ENCODE results near the gene HIPK2. TPM values are rescaled to one million over a fixed set of nuclear protein-coding genes. Genes with fewer than 3 reads are reported as not detected.

HIPK2 gene
- total RNA-seq, 1 donor from 2014 or later: 5.7 TPM

GRCh38 chr7:139694389-139694676 is 83.5 kb downstream of the HIPK2 start:
- H3K9me3 ChIP-seq (ENCODE audit: control insufficient read depth in 3 of 3, low read length in 3 of 3): no peaks in the 10 kb centered on the region
- H3K27ac ChIP-seq (ENCODE audit: low read depth, low read length): no peak overlapping the region
- H3K27me3 ChIP-seq (ENCODE audit: control insufficient read depth in 3 of 3, insufficient read depth in 3 of 3, low read length in 3 of 3): no peaks in the 10 kb centered on the region
- H3K4me3 ChIP-seq (ENCODE audit: low read length in 3 of 3): no peak overlapping the region
- no peak overlapping the region for H3K9ac ChIP-seq (ENCODE audit: low read depth in 1 of 3, low read length in 3 of 3)
- H3K4me1 ChIP-seq (ENCODE audit: control insufficient read depth in 3 of 3, insufficient read depth in 3 of 3, low read length in 3 of 3): peaks cover 16 to 36% (median 23%) of the 10 kb centered on the region in 3 donors
- H3K36me3 ChIP-seq (ENCODE audit: control insufficient read depth in 3 of 3, insufficient read depth in 3 of 3, low read length in 3 of 3): no peaks in the 10 kb centered on the region

DNA sequence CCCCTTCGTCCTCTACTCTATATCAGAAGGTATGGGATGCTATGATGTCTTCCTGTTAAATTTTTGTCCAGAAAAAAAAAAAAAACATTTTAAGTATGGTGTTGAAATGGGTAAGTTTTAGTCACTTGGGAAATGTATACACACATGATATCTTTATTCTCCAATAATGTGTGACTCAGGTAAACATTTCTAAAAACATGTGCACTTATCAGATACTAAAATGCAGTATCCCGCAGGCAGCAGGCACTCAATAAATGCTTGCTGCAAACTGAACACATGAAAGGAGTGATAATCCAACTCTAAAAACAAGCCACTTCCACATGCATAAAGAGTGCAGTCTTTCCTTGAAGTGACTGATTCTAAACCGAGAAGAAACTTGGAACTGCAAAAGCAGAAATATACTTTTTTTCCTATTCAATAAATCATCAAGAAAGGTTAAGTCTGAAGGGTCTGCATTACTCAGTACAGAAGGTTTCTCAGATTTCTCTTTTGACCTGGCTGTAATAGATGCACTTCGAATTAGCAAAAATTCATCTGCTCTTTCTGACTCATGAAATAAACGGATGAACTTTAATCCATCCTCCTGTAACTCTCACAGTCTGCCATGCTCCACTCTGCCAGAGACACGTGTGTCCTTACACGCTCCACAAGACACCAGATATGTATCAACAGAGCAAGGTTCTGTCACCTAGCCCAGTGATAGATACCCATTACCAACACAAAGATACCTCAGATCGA is 84.0 kb downstream of the HIPK2 start:
- Histone ChIP-seq H3K36me3 (ENCODE audit: control insufficient read depth in 3 of 3, insufficient read depth in 3 of 3, low read length in 3 of 3) (no peaks in the 10 kb centered on the region), H3K27ac (ENCODE audit: low read depth, low read length) (no peak overlapping the region), H3K9ac (ENCODE audit: low read depth in 1 of 3, low read length in 3 of 3) (no peak overlapping the region), H3K9me3 (ENCODE audit: control insufficient read depth in 3 of 3, low read length in 3 of 3) (no peaks in the 10 kb centered on the region), H3K4me1 (ENCODE audit: control insufficient read depth in 3 of 3, insufficient read depth in 3 of 3, low read length in 3 of 3) (peaks cover 16 to 33% (median 23%) of the 10 kb centered on the region in 3 donors), H3K4me3 (ENCODE audit: low read length in 3 of 3) (no peak overlapping the region), H3K27me3 (ENCODE audit: control insufficient read depth in 3 of 3, insufficient read depth in 3 of 3, low read length in 3 of 3) (no peaks in the 10 kb centered on the region)

- Histone ChIP-seq H3K4me3 (ENCODE audit: low read length in 3 of 3) (no peak overlapping the region), H3K4me1 (ENCODE audit: control insufficient read depth in 3 of 3, insufficient read depth in 3 of 3, low read length in 3 of 3) (peaks cover 16 to 37% (median 23%) of the 10 kb centered on the region in 3 donors), H3K9me3 (ENCODE audit: control insufficient read depth in 3 of 3, low read length in 3 of 3) (no peaks in the 10 kb centered on the region), H3K36me3 (ENCODE audit: control insufficient read depth in 3 of 3, insufficient read depth in 3 of 3, low read length in 3 of 3) (no peaks in the 10 kb centered on the region), H3K27ac (ENCODE audit: low read depth, low read length) (no peak overlapping the region), H3K9ac (ENCODE audit: low read depth in 1 of 3, low read length in 3 of 3) (no peak overlapping the region), H3K27me3 (ENCODE audit: control insufficient read depth in 3 of 3, insufficient read depth in 3 of 3, low read length in 3 of 3) (no peaks in the 10 kb centered on the region)
Observed at GRCh38 chr7:139692723-139693122, 85.1 kb downstream of the HIPK2 start.

GRCh38 chr7:139691253-139691781 is 86.5 kb downstream of the HIPK2 start:
- peak overlapping the region in 1 of 3 donors; percentile 29 for H3K4me3 ChIP-seq (ENCODE audit: low read length in 3 of 3)
- H3K27ac ChIP-seq (ENCODE audit: low read depth, low read length): peak overlapping the region; percentile 27
- no peaks in the 10 kb centered on the region for H3K36me3 ChIP-seq (ENCODE audit: control insufficient read depth in 3 of 3, insufficient read depth in 3 of 3, low read length in 3 of 3)
- no peaks in the 10 kb centered on the region for H3K9me3 ChIP-seq (ENCODE audit: control insufficient read depth in 3 of 3, low read length in 3 of 3)
- peaks cover 16 to 37% (median 23%) of the 10 kb centered on the region in 3 donors for H3K4me1 ChIP-seq (ENCODE audit: control insufficient read depth in 3 of 3, insufficient read depth in 3 of 3, low read length in 3 of 3)
- no peak overlapping the region for H3K9ac ChIP-seq (ENCODE audit: low read depth in 1 of 3, low read length in 3 of 3)
- H3K27me3 ChIP-seq (ENCODE audit: control insufficient read depth in 3 of 3, insufficient read depth in 3 of 3, low read length in 3 of 3): no peaks in the 10 kb centered on the region

GRCh38 chr7:139687980-139688632 is 89.7 kb downstream of the HIPK2 start:
- peaks cover 26 to 40% (median 30%) of the 10 kb centered on the region in 3 donors for H3K4me1 ChIP-seq (ENCODE audit: control insufficient read depth in 3 of 3, insufficient read depth in 3 of 3, low read length in 3 of 3)
- no peaks in the 10 kb centered on the region for H3K27me3 ChIP-seq (ENCODE audit: control insufficient read depth in 3 of 3, insufficient read depth in 3 of 3, low read length in 3 of 3)
- H3K9me3 ChIP-seq (ENCODE audit: control insufficient read depth in 3 of 3, low read length in 3 of 3): no peaks in the 10 kb centered on the region
- H3K4me3 ChIP-seq (ENCODE audit: low read length in 3 of 3): no peak overlapping the region
- H3K27ac ChIP-seq (ENCODE audit: low read depth, low read length): no peak overlapping the region
- no peak overlapping the region for H3K9ac ChIP-seq (ENCODE audit: low read depth in 1 of 3, low read length in 3 of 3)
- H3K36me3 ChIP-seq (ENCODE audit: control insufficient read depth in 3 of 3, insufficient read depth in 3 of 3, low read length in 3 of 3): no peaks in the 10 kb centered on the region

- H3K4me3 ChIP-seq (ENCODE audit: low read length in 3 of 3): no peak overlapping the region
- peaks cover 28 to 40% (median 31%) of the 10 kb centered on the region in 3 donors for H3K4me1 ChIP-seq (ENCODE audit: control insufficient read depth in 3 of 3, insufficient read depth in 3 of 3, low read length in 3 of 3)
- H3K9me3 ChIP-seq (ENCODE audit: control insufficient read depth in 3 of 3, low read length in 3 of 3): no peaks in the 10 kb centered on the region
- no peaks in the 10 kb centered on the region for H3K27me3 ChIP-seq (ENCODE audit: control insufficient read depth in 3 of 3, insufficient read depth in 3 of 3, low read length in 3 of 3)
- no peaks in the 10 kb centered on the region for H3K36me3 ChIP-seq (ENCODE audit: control insufficient read depth in 3 of 3, insufficient read depth in 3 of 3, low read length in 3 of 3)
- H3K9ac ChIP-seq (ENCODE audit: low read depth in 1 of 3, low read length in 3 of 3): no peak overlapping the region
- no peak overlapping the region for H3K27ac ChIP-seq (ENCODE audit: low read depth, low read length)
Observed at GRCh38 chr7:139687211-139687954, 90.4 kb downstream of the HIPK2 start.

- Histone ChIP-seq H3K27me3 (ENCODE audit: control insufficient read depth in 3 of 3, insufficient read depth in 3 of 3, low read length in 3 of 3) (no peaks in the 10 kb centered on the region), H3K9ac (ENCODE audit: low read depth in 1 of 3, low read length in 3 of 3) (peak overlapping the region; percentile 16 to 46 (median 18)), H3K4me3 (ENCODE audit: low read length in 3 of 3) (no peak overlapping the region), H3K4me1 (ENCODE audit: control insufficient read depth in 3 of 3, insufficient read depth in 3 of 3, low read length in 3 of 3) (peaks cover 33 to 46% (median 38%) of the 10 kb centered on the region in 3 donors), H3K27ac (ENCODE audit: low read depth, low read length) (peak overlapping the region; percentile 68), H3K9me3 (ENCODE audit: control insufficient read depth in 3 of 3, low read length in 3 of 3) (no peaks in the 10 kb centered on the region), H3K36me3 (ENCODE audit: control insufficient read depth in 3 of 3, insufficient read depth in 3 of 3, low read length in 3 of 3) (no peaks in the 10 kb centered on the region)
Observed at GRCh38 chr7:139683137-139683921, 94.5 kb downstream of the HIPK2 start.

DNA sequence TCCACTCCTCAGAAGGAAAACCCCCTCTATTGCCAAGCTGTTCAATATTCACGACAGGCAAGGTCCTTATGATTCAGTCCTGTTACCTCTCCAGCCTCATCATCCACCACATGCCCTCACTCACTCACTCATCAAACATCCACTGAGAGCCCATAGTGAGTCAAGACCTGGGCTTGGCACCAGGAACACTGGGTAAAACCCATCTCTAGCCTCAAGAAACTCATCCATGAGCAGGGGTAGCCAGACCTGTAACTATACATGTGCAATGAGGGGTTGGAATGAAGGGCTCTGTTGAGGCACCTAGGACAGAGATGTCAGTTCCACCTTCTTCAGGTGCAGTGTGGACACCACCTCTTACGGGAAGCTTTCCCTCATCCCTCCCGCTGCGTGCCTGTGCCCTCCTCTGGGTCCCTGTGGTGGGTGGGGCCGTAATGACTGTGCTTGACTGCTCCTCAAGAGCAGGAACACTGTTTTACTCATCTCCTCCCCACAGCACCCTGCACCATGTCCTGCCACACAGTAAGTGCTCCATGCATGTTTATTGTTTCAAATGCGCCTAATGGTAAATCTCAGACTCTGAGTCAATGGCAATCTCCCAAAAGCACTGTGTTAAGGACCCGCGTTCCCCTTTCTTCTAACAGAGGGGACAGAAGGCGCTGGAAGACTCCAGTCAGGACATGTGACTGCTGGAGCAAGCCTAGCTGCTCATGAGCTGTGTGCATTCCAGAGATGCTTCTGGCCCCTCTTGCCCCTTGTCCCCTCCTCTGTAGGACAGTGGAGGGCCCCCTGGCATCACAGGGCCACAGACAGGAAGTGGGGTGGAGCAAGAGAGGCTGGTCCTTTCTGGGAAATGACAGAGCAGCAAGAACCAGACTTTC is 95.4 kb downstream of the HIPK2 start:
- H3K9ac ChIP-seq (ENCODE audit: low read depth in 1 of 3, low read length in 3 of 3): no peak overlapping the region
- H3K4me3 ChIP-seq (ENCODE audit: low read length in 3 of 3): no peak overlapping the region

DNA sequence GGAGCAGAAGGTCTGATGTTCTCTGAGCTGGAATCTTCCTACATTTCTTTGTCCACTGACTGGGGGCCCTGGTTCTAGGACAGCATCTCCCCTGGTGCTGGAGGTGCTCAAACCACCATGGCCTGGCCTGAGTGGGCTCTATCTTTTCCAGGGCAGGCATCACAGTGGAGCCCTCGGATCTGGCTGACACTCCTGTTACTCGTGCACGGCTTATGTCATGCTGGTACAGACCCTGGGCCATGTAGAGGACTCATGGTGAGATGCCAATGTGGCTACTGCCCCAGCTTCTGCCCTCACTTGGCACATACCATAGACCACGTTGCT is 96.0 kb downstream of the HIPK2 start:
- Histone ChIP-seq H3K27ac (ENCODE audit: low read depth, low read length) (no peak overlapping the region), H3K9me3 (ENCODE audit: control insufficient read depth in 3 of 3, low read length in 3 of 3) (no peaks in the 10 kb centered on the region), H3K36me3 (ENCODE audit: control insufficient read depth in 3 of 3, insufficient read depth in 3 of 3, low read length in 3 of 3) (no peaks in the 10 kb centered on the region), H3K4me3 (ENCODE audit: low read length in 3 of 3) (no peak overlapping the region), H3K27me3 (ENCODE audit: control insufficient read depth in 3 of 3, insufficient read depth in 3 of 3, low read length in 3 of 3) (no peaks in the 10 kb centered on the region), H3K4me1 (ENCODE audit: control insufficient read depth in 3 of 3, insufficient read depth in 3 of 3, low read length in 3 of 3) (peaks cover 33 to 42% (median 38%) of the 10 kb centered on the region in 3 donors), H3K9ac (ENCODE audit: low read depth in 1 of 3, low read length in 3 of 3) (no peak overlapping the region)

More for the DNA sequence above, 95.4 kb downstream of the HIPK2 start:
- Histone ChIP-seq H3K36me3 (ENCODE audit: control insufficient read depth in 3 of 3, insufficient read depth in 3 of 3, low read length in 3 of 3) (no peaks in the 10 kb centered on the region), H3K4me1 (ENCODE audit: control insufficient read depth in 3 of 3, insufficient read depth in 3 of 3, low read length in 3 of 3) (peaks cover 33 to 42% (median 38%) of the 10 kb centered on the region in 3 donors), H3K27me3 (ENCODE audit: control insufficient read depth in 3 of 3, insufficient read depth in 3 of 3, low read length in 3 of 3) (no peaks in the 10 kb centered on the region), H3K9me3 (ENCODE audit: control insufficient read depth in 3 of 3, low read length in 3 of 3) (no peaks in the 10 kb centered on the region), H3K27ac (ENCODE audit: low read depth, low read length) (peak overlapping the region; percentile 68)

Data from skeletal muscle tissue (tissue), 4 donors.